ENCODE results near the gene ACYP1. TPM values are rescaled to one million over a fixed set of nuclear protein-coding genes. Genes with fewer than 3 reads are reported as not detected.

Gene ACYP1
- total and polyA plus RNA-seq, 9 of the 15 experiments (the other 6 are each of a cell fraction or from before 2014, with no cell fraction given): 19.9 to 113 (median 52.3) TPM

GRCh38 chr14:75094896-75095295, 31.1 kb upstream of the ACYP1 start (continued):
- TF ChIP-seq ZBTB40 (IDR thresholded peaks at IDR 0.05) (no peak), ZBTB40 (CRISPR knock-in tag; IDR thresholded peaks at IDR 0.05) (no peak), ZSCAN29 (IDR thresholded peaks at IDR 0.05) (no peak), ZNF133 (CRISPR knock-in tag; IDR thresholded peaks at IDR 0.05) (no peak), ZNF609 (CRISPR knock-in tag; IDR thresholded peaks at IDR 0.05; ENCODE audit: borderline replicate concordance) (no peak), FOS (IDR thresholded peaks at IDR 0.05; ENCODE audit: extremely low read depth, insufficient read length) (no peak), ZNF76 (CRISPR knock-in tag; IDR thresholded peaks at IDR 0.05; ENCODE audit: borderline replicate concordance) (no peak), ZNF431 (CRISPR knock-in tag; IDR thresholded peaks at IDR 0.05) (no peak), ZNF639 (CRISPR knock-in tag; conservative IDR thresholded peaks at IDR 0.05 in 1 of 2, IDR thresholded peaks at IDR 0.05 in 1 of 2) (no peak), ETS1 (conservative IDR thresholded peaks at IDR 0.05; ENCODE audit: control insufficient read depth, low read depth, low read length) (no peak)
